Liver (tissue), 9 donors: ENCODE measurements around the gene RRM2. TPM values are rescaled to one million over a fixed set of nuclear protein-coding genes. Genes with fewer than 3 reads are reported as not detected.

Experiments used
- DNase-seq: peaks from one replicate; pipeline ENCODE4 v3.0.0-alpha.2; 2017; ENCODE audit warnings: low spot score
- H3K27ac ChIP-seq, 2 donors: one replicate each; pipeline ENCODE4 v1.7.0; 2013; ENCODE audit warnings: inconsistent platforms in 2 of 2, low read length in 2 of 2, control low read depth in 1 of 2, low read depth in 1 of 2, mild to moderate bottlenecking in 1 of 2
- H3K27me3 ChIP-seq, 4 donors: one replicate each; pipeline versions ENCODE4 v1.6.1 to v1.7.0; 2013; ENCODE audit warnings: low read length in 3 of 4, inconsistent platforms in 1 of 4, mild to moderate bottlenecking in 1 of 4, moderate library complexity in 1 of 4; ENCODE audit not compliant: control insufficient read depth in 4 of 4, insufficient read depth in 4 of 4
- H3K36me3 ChIP-seq, 4 donors: one replicate each; pipeline versions ENCODE4 v1.6.1 to v1.7.0; 2013; ENCODE audit warnings: low read length in 3 of 4, mild to moderate bottlenecking in 3 of 4, low read depth in 1 of 4, moderate library complexity in 1 of 4; ENCODE audit not compliant: control insufficient read depth in 4 of 4, insufficient read depth in 3 of 4
- H3K4me1 ChIP-seq, 4 donors: one replicate each; pipeline versions ENCODE4 v1.6.1 to v1.7.0; 2013; ENCODE audit warnings: low read length in 3 of 4, mild to moderate bottlenecking in 3 of 4, moderate library complexity in 1 of 4; ENCODE audit not compliant: control insufficient read depth in 4 of 4, insufficient read depth in 4 of 4
- H3K4me3 ChIP-seq, 3 donors: one replicate each; pipeline versions ENCODE4 v1.6.1 to v1.7.0; 2013; ENCODE audit warnings: low read length in 3 of 3, control low read depth in 1 of 3, low read depth in 1 of 3, mild to moderate bottlenecking in 1 of 3
- H3K9ac ChIP-seq, 2 donors: one replicate each; pipeline ENCODE4 v1.7.0; 2013; ENCODE audit warnings: low read length in 2 of 2, mild to moderate bottlenecking in 2 of 2, moderate library complexity in 2 of 2, control low read depth in 1 of 2, low read depth in 1 of 2
- H3K9me3 ChIP-seq, 4 donors: one replicate each; pipeline versions ENCODE4 v1.6.1 to v1.7.0; 2013; ENCODE audit warnings: low read length in 3 of 4; ENCODE audit not compliant: control insufficient read depth in 4 of 4
- ATF3 ChIP-seq: IDR thresholded peaks from 2 replicates; pipeline ENCODE4 v1.6.1; 2016; ENCODE audit warnings: antibody characterized with exemption
- CTCF ChIP-seq: fragments of 150-350 bp; IDR thresholded peaks from 2 replicates; pipeline ENCODE4 v1.5.1; 2017; ENCODE audit warnings: improper control_type of control experiment, low read depth, low read length; ENCODE audit not compliant: missing input control
- EGR1 ChIP-seq, 2 donors: IDR thresholded peaks; 2 replicates each; pipeline ENCODE4 v1.6.1; 2016 to 2018; ENCODE audit warnings: antibody characterized with exemption in 2 of 2, low read depth in 2 of 2
- FOXA1 ChIP-seq: IDR thresholded peaks from 2 replicates; pipeline ENCODE4 v1.6.1; 2016; ENCODE audit warnings: antibody characterized with exemption
- FOXA2 ChIP-seq: IDR thresholded peaks from 2 replicates; pipeline ENCODE4 v1.6.1; 2016; ENCODE audit warnings: antibody characterized with exemption
- GABPA ChIP-seq, 2 donors: IDR thresholded peaks in 1 of 2; conservative IDR thresholded peaks in 1 of 2; 2 replicates each; pipeline ENCODE4 v1.6.1; 2016; ENCODE audit warnings: antibody characterized with exemption in 2 of 2, mild to moderate bottlenecking in 1 of 2, moderate library complexity in 1 of 2
- HNF4A ChIP-seq, 2 donors: conservative IDR thresholded peaks; 2 replicates each; pipeline ENCODE4 v1.6.1; 2016; ENCODE audit warnings: antibody characterized with exemption in 2 of 2, mild to moderate bottlenecking in 2 of 2
- HNF4G ChIP-seq: IDR thresholded peaks from 2 replicates; pipeline ENCODE4 v1.6.1; 2016; ENCODE audit warnings: antibody characterized with exemption
- JUND ChIP-seq, 2 donors: IDR thresholded peaks; 2 replicates each; pipeline ENCODE4 v1.6.1; 2016; ENCODE audit warnings: antibody characterized with exemption in 2 of 2
- MAX ChIP-seq: IDR thresholded peaks from 2 replicates; pipeline ENCODE4 v1.6.1; 2016; ENCODE audit warnings: antibody characterized with exemption
- NR2F2 ChIP-seq: IDR thresholded peaks from 2 replicates; pipeline ENCODE4 v1.6.1; 2016; ENCODE audit warnings: antibody characterized with exemption
- RAD21 ChIP-seq, 2 donors: IDR thresholded peaks; 2 replicates each; pipeline ENCODE4 v1.6.1; 2016; ENCODE audit warnings: antibody characterized with exemption in 2 of 2, mild to moderate bottlenecking in 2 of 2
- REST ChIP-seq: IDR thresholded peaks from 2 replicates; pipeline ENCODE4 v1.6.1; 2016; ENCODE audit warnings: antibody characterized with exemption, mild to moderate bottlenecking
- RXRA ChIP-seq, 2 donors: IDR thresholded peaks; 2 replicates each; pipeline ENCODE4 v1.6.1; 2017 to 2018; ENCODE audit warnings: antibody characterized with exemption in 2 of 2, mild to moderate bottlenecking in 1 of 2
- SP1 ChIP-seq: IDR thresholded peaks from 2 replicates; pipeline ENCODE4 v1.6.1; 2018; ENCODE audit warnings: antibody characterized with exemption, mild to moderate bottlenecking
- YY1 ChIP-seq: IDR thresholded peaks from 2 replicates; pipeline ENCODE4 v1.6.1; 2016; ENCODE audit warnings: antibody characterized with exemption, mild to moderate bottlenecking
- ZBTB33 ChIP-seq: IDR thresholded peaks from 2 replicates; pipeline ENCODE4 v1.6.1; 2016; ENCODE audit warnings: antibody characterized with exemption
- WGBS: extraction: QIAGEN DNeasy Blood & Tissue Kit; methylation state at CpG from one replicate; pipeline ENCODE4 v1.1.7; 2013; 5-methylcytosine and 5-hydroxymethylcytosine counted together
- polyA plus RNA-seq, 2 donors: library from polyadenylated mRNA; stranded (reverse) in 1 of 2; unstranded in 1 of 2; fragments of 200-250 nt in 1 of 2; fragments of >200 nt in 1 of 2; fragmentation: Nextera tagmentation in 1 of 2; extraction: Ambion mirVana in 1 of 2; gene quantifications; one replicate each; pipeline versions ENCODE4 v1.2.1 to v1.2.3, GENCODE V29; 2013 to 2015
- total RNA-seq, 2 donors: library from RNA; depleted of rRNA; stranded (reverse); fragments of >200 nt; gene quantifications; one replicate each; pipeline ENCODE4 v1.2.3, GENCODE V29; 2014
- donor health status: healthy.
- donor health status: healthy.
- donor health status: healthy.
- donor health status: healthy.
- donor health status: healthy.

Gene RRM2
- total and polyA plus RNA-seq, 4 donors = 3.9 to 124 (median 18.5) TPM

GRCh38 chr2:10078704-10079265 lies 43.8 kb upstream of the RRM2 start:
- DNase-seq = no peak
- Histone ChIP-seq H3K9ac (no peak overlapping the region), H3K36me3 (no peaks in the 10 kb centered on the region), H3K9me3 (no peaks in the 10 kb centered on the region), H3K27ac (peak overlapping the region; percentile 47 to 55), H3K27me3 (peaks cover 0 to 6% (median 3%) of the 10 kb centered on the region in 4 donors), H3K4me3 (no peak overlapping the region), H3K4me1 (peaks cover 0 to 7% (median 2%) of the 10 kb centered on the region in 4 donors)
- 57% methylated on average over 12 of the region's 12 CpGs for WGBS
- TF ChIP-seq HNF4A (conservative IDR thresholded peaks at IDR 0.05) (no peak), YY1 (no peak), HNF4G (no peak), NR2F2 (no peak), FOXA2 (no peak), JUND (IDR thresholded peaks at IDR 0.05) (no peak), MAX (no peak), ATF3 (no peak), ZBTB33 (no peak)

- DNase-seq = no peak
- H3K9ac ChIP-seq = no peak overlapping the region
- peaks cover 0 to 8% (median 3%) of the 10 kb centered on the region in 4 donors for H3K27me3 ChIP-seq
- 7% methylated on average over 53 of the region's 53 CpGs for WGBS
- H3K27ac ChIP-seq = peak overlapping the region; percentile 47 to 55
- H3K4me3 ChIP-seq = peak overlapping the region in 1 of 3 donors; percentile 62
- no peaks in the 10 kb centered on the region for H3K36me3 ChIP-seq
- TF ChIP-seq RXRA (IDR thresholded peaks at IDR 0.05) (no peak), EGR1 (IDR thresholded peaks at IDR 0.05; ENCODE audit: low read depth in 2 of 2) (no peak), HNF4G (no peak), NR2F2 (no peak), SP1 (no peak), FOXA2 (no peak), REST (no peak), FOXA1 (no peak), ATF3 (no peak), RAD21 (IDR thresholded peaks at IDR 0.05) (no peak), JUND (IDR thresholded peaks at IDR 0.05) (no peak), GABPA (IDR thresholded peaks at IDR 0.05 in 1 of 2, conservative IDR thresholded peaks at IDR 0.05 in 1 of 2) (no peak), CTCF (no peak), HNF4A (conservative IDR thresholded peaks at IDR 0.05) (no peak)
- H3K9me3 ChIP-seq = no peaks in the 10 kb centered on the region
- peaks cover 0 to 7% (median 2%) of the 10 kb centered on the region in 4 donors for H3K4me1 ChIP-seq
These were observed 43.2 kb upstream of the RRM2 start for GRCh38 chr2:10079266-10079869.
